A673 (cell line): ENCODE results near the gene KHNYN.

Source experiments
- CTCF ChIP-seq: fragments of 300-800, 200-600 bp; sonication (generic); conservative IDR thresholded peaks from 2 replicates; pipeline ENCODE4 v1.5.1; 2017; ENCODE audit warnings: low read depth, mild to moderate bottlenecking, antibody characterized with exemption, low read length, moderate library complexity, mixed read lengths
- EZH2 ChIP-seq: fragments of 200-600 bp; sonication (generic); IDR thresholded peaks from 2 replicates; pipeline ENCODE4 v1.6.1; 2017; ENCODE audit warnings: borderline replicate concordance, low read depth, mild to moderate bottlenecking, mixed read lengths, antibody characterized with exemption, low read length; ENCODE audit not compliant: poor library complexity, severe bottlenecking

GRCh38 chr14:24388474-24389179, 41.1 kb upstream of the KHNYN start:
- TF ChIP-seq CTCF (no peak), EZH2 (no peak)
